HFFc6 (cell line): ENCODE data around the gene WIPF2. TPM values are rescaled to one million over a fixed set of nuclear protein-coding genes. Genes with fewer than 3 reads are reported as not detected.
"Not testable (repeated sequence)": the region's sequence is repeated elsewhere in the genome, so short reads cannot be mapped to it uniquely, and the experiment has no call there.

ENCODE experiments used
- DNase-seq: peaks from one replicate; pipeline ENCODE4 v3.0.0-alpha.2; 2018
- H3K27ac Mint-ChIP-seq: 2 replicates; pipeline ENCODE4 v1.8.0; 2020; ENCODE audit warnings: mild to moderate bottlenecking, mixed read lengths
- H3K27me3 Mint-ChIP-seq: 2 replicates; pipeline ENCODE4 v1.8.0; 2021; ENCODE audit warnings: mild to moderate bottlenecking, moderate library complexity, mixed read lengths; ENCODE audit not compliant: insufficient read depth
- H3K36me3 Mint-ChIP-seq: 2 replicates; pipeline ENCODE4 v1.8.0; 2021; ENCODE audit warnings: low read depth, mixed read lengths
- H3K4me1 Mint-ChIP-seq: 2 replicates; pipeline ENCODE4 v1.8.0; 2020; ENCODE audit warnings: low read depth, mixed read lengths
- H3K4me3 Mint-ChIP-seq: 2 replicates; pipeline ENCODE4 v1.8.0; 2020; ENCODE audit warnings: mild to moderate bottlenecking, moderate library complexity, mixed read lengths
- H3K9me3 Mint-ChIP-seq: 2 replicates; pipeline ENCODE4 v1.8.0; 2020; ENCODE audit warnings: mild to moderate bottlenecking, mixed read lengths
- CTCF ChIP-seq: fragments of 200-600 bp; sonication (generic); IDR thresholded peaks from 2 replicates; pipeline ENCODE4 v1.5.0; 2021; ENCODE audit warnings: antibody characterized with exemption, mild to moderate bottlenecking
- total RNA-seq, 6 experiments: library from RNA; stranded (reverse); fragmentation: NEBNext Ultra II Directional; extraction: Animal tissue kit (Norgen Biotek cat#: 25700); gene quantifications; 2 replicates in 1 of 6; 3 replicates in 5 of 6; pipeline ENCODE4 v1.2.3, GENCODE V29; 2021

Gene WIPF2
- total RNA-seq, 6 experiments from 2014 or later, result 24.8 to 33.5 (median 29.8) TPM

- no peak for DNase-seq
- Mint-ChIP-seq H3K27ac (no peak overlapping the region), H3K27me3 (no peaks in the 10 kb centered on the region; the same call in 1 of the 2 replicates), H3K9me3 (no peaks in the 10 kb centered on the region), H3K36me3 (peaks cover 28% of the 10 kb centered on the region), H3K4me3 (no peak overlapping the region), H3K4me1 (no peaks in the 10 kb centered on the region)
- no peak for TF ChIP-seq CTCF
Measured at GRCh38 chr17:40230670-40231069, 11.6 kb downstream of the WIPF2 start.

- peaks cover 28% of the 10 kb centered on the region for H3K36me3 Mint-ChIP-seq
- not testable (repeated sequence) for H3K27ac Mint-ChIP-seq, H3K9me3 Mint-ChIP-seq, H3K4me3 Mint-ChIP-seq, H3K27me3 Mint-ChIP-seq, H3K4me1 Mint-ChIP-seq, DNase-seq
Measured at GRCh38 chr17:40231928-40232327, 12.8 kb downstream of the WIPF2 start.

- no peak overlapping the region for H3K4me3 Mint-ChIP-seq
- H3K9me3 Mint-ChIP-seq, result no peaks in the 10 kb centered on the region
- DNase-seq, result no peak
- peaks cover 39% of the 10 kb centered on the region for H3K4me1 Mint-ChIP-seq
- TF ChIP-seq CTCF, result no peak
- H3K36me3 Mint-ChIP-seq, result no peaks in the 10 kb centered on the region
- H3K27ac Mint-ChIP-seq, result 0 out of 2 replicates have a peak overlapping the region, but pooled peaks have one; percentile 21
- H3K27me3 Mint-ChIP-seq, result no peaks in the 10 kb centered on the region
Measured at GRCh38 chr17:40241252-40241834, 22.2 kb downstream of the WIPF2 start.

GRCh38 chr17:40242774-40243173 lies 23.7 kb downstream of the WIPF2 start:
- peaks cover 39% of the 10 kb centered on the region for H3K4me1 Mint-ChIP-seq
- TF ChIP-seq CTCF, result no peak
- no peaks in the 10 kb centered on the region for H3K9me3 Mint-ChIP-seq
- DNase-seq, result peak; percentile 77
- H3K36me3 Mint-ChIP-seq, result no peaks in the 10 kb centered on the region
- H3K4me3 Mint-ChIP-seq, result peak overlapping the region; percentile 44
- H3K27ac Mint-ChIP-seq, result peak overlapping the region; percentile 47
- no peaks in the 10 kb centered on the region for H3K27me3 Mint-ChIP-seq

GRCh38 chr17:40243761-40244160 lies 24.7 kb downstream of the WIPF2 start:
- no peaks in the 10 kb centered on the region for H3K27me3 Mint-ChIP-seq
- H3K36me3 Mint-ChIP-seq, result no peaks in the 10 kb centered on the region
- peak overlapping the region; percentile 62 for H3K4me3 Mint-ChIP-seq
- H3K4me1 Mint-ChIP-seq, result peaks cover 42% of the 10 kb centered on the region
- TF ChIP-seq CTCF, result no peak
- H3K27ac Mint-ChIP-seq, result peak overlapping the region; percentile 61
- no peaks in the 10 kb centered on the region for H3K9me3 Mint-ChIP-seq
- no peak for DNase-seq

GRCh38 chr17:40244255-40244654 lies 25.2 kb downstream of the WIPF2 start:
- Mint-ChIP-seq H3K36me3 (no peaks in the 10 kb centered on the region), H3K4me3 (no peak overlapping the region), H3K4me1 (peaks cover 47% of the 10 kb centered on the region), H3K9me3 (no peaks in the 10 kb centered on the region), H3K27ac (no peak overlapping the region), H3K27me3 (no peaks in the 10 kb centered on the region)
- DNase-seq, result no peak
- TF ChIP-seq CTCF, result no peak
